HepG2 (cell line): ENCODE results near the gene FRMD4A. TPM values are rescaled to one million over a fixed set of nuclear protein-coding genes. Genes with fewer than 3 reads are reported as not detected.

Source experiments
- DPF2 ChIP-seq: sonication (generic); formaldehyde crosslinking; IDR thresholded peaks from 2 replicates; pipeline ENCODE4 v1.4.0; 2020; ENCODE audit warnings: mild to moderate bottlenecking, low read depth, missing genetic modification reagents, borderline replicate concordance
- HOXD1 ChIP-seq: sonication (generic); formaldehyde crosslinking; IDR thresholded peaks from 2 replicates; pipeline ENCODE4 v1.5.0; 2020; ENCODE audit warnings: missing genetic modification reagents
- PHF21A ChIP-seq: sonication (generic); formaldehyde crosslinking; IDR thresholded peaks from 2 replicates; pipeline ENCODE4 v1.5.0; 2020; ENCODE audit warnings: mild to moderate bottlenecking, missing genetic modification reagents
- RBFOX2 ChIP-seq: fragments of 200-400 bp; formaldehyde crosslinking; IDR thresholded peaks from 2 replicates; pipeline ENCODE4 v1.6.1; 2017; ENCODE audit warnings: low read depth, mild to moderate bottlenecking, low read length
- ZFX ChIP-seq: sonication (generic); formaldehyde crosslinking; IDR thresholded peaks from 2 replicates; pipeline ENCODE4 v1.4.0; 2020; ENCODE audit warnings: mild to moderate bottlenecking, low read depth, missing genetic modification reagents, moderate library complexity
- ZNF264 ChIP-seq: sonication (generic); formaldehyde crosslinking; IDR thresholded peaks from 2 replicates; pipeline ENCODE4 v1.4.0; 2020; ENCODE audit warnings: missing genetic modification reagents
- ZNF280D ChIP-seq: sonication (generic); formaldehyde crosslinking; IDR thresholded peaks from 2 replicates; pipeline ENCODE4 v1.5.1; 2020; ENCODE audit warnings: mild to moderate bottlenecking, missing genetic modification reagents
- polyA plus RNA-seq, 8 experiments: library from polyadenylated mRNA; depleted of rRNA in 3 of 8; stranded (reverse) in 7 of 8; unstranded in 1 of 8; fragments of >200 nt; fragmentation: Illumina TruSeq in 4 of 8; extraction: Trizol in 4 of 8; gene quantifications; 2 replicates each; pipeline versions ENCODE4 v1.2.1 to v1.2.3, GENCODE V29; 2011 to 2016; ENCODE audit warnings: low read depth in 4 of 8, missing spikeins in 1 of 8, mixed read lengths in 1 of 8; ENCODE audit not compliant: insufficient read depth in 1 of 8
- total RNA-seq, 5 experiments: library from RNA; depleted of rRNA; stranded (reverse); fragments of >200 nt; fragmentation: Illumina TruSeq; extraction: Trizol; gene quantifications; 2 replicates each; pipeline ENCODE4 v1.2.3, GENCODE V29; 2016; ENCODE audit warnings: low read depth in 1 of 5
- TF ChIP-seq, protein P1 (sequence below): sonication (generic); formaldehyde crosslinking; IDR thresholded peaks from 2 replicates; pipeline ENCODE4 v1.4.0; 2020; ENCODE audit warnings: missing genetic modification reagents, borderline replicate concordance
- TF ChIP-seq, protein P2 (sequence below): sonication (generic); formaldehyde crosslinking; IDR thresholded peaks from 2 replicates; pipeline ENCODE4 v1.4.0; 2020; ENCODE audit warnings: mild to moderate bottlenecking, missing genetic modification reagents, borderline replicate concordance
- TF ChIP-seq, protein P3 (sequence below): sonication (generic); formaldehyde crosslinking; IDR thresholded peaks from 2 replicates; pipeline ENCODE4 v1.5.1; 2020; ENCODE audit warnings: mild to moderate bottlenecking, moderate library complexity, missing genetic modification reagents
- TF ChIP-seq, protein P4 (sequence below): IDR thresholded peaks from 2 replicates; pipeline ENCODE4 v1.6.1; 2016; ENCODE audit warnings: mild to moderate bottlenecking

FRMD4A gene
- total and polyA plus RNA-seq, 2 of the 13 experiments (the other 11 are each of a cell fraction or from before 2014, with no cell fraction given) = 0.09 to 0.26 TPM

GRCh38 chr10:13765641-13766341 is 564.9 kb downstream of the FRMD4A start (continued):
- TF ChIP-seq, protein P1, sequence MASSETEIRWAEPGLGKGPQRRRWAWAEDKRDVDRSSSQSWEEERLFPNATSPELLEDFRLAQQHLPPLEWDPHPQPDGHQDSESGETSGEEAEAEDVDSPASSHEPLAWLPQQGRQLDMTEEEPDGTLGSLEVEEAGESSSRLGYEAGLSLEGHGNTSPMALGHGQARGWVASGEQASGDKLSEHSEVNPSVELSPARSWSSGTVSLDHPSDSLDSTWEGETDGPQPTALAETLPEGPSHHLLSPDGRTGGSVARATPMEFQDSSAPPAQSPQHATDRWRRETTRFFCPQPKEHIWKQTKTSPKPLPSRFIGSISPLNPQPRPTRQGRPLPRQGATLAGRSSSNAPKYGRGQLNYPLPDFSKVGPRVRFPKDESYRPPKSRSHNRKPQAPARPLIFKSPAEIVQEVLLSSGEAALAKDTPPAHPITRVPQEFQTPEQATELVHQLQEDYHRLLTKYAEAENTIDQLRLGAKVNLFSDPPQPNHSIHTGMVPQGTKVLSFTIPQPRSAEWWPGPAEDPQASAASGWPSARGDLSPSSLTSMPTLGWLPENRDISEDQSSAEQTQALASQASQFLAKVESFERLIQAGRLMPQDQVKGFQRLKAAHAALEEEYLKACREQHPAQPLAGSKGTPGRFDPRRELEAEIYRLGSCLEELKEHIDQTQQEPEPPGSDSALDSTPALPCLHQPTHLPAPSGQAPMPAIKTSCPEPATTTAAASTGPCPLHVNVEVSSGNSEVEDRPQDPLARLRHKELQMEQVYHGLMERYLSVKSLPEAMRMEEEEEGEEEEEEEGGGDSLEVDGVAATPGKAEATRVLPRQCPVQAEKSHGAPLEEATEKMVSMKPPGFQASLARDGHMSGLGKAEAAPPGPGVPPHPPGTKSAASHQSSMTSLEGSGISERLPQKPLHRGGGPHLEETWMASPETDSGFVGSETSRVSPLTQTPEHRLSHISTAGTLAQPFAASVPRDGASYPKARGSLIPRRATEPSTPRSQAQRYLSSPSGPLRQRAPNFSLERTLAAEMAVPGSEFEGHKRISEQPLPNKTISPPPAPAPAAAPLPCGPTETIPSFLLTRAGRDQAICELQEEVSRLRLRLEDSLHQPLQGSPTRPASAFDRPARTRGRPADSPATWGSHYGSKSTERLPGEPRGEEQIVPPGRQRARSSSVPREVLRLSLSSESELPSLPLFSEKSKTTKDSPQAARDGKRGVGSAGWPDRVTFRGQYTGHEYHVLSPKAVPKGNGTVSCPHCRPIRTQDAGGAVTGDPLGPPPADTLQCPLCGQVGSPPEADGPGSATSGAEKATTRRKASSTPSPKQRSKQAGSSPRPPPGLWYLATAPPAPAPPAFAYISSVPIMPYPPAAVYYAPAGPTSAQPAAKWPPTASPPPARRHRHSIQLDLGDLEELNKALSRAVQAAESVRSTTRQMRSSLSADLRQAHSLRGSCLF (CRISPR knock-in tag) = no peak
- TF ChIP-seq ZFX (CRISPR knock-in tag) = peak; percentile 28; the same call in 1 of the 2 replicates
- TF ChIP-seq ZNF280D = no peak
- no peak for TF ChIP-seq ZNF264 (CRISPR knock-in tag)
- TF ChIP-seq PHF21A (CRISPR knock-in tag) = no peak
- TF ChIP-seq, protein P2, sequence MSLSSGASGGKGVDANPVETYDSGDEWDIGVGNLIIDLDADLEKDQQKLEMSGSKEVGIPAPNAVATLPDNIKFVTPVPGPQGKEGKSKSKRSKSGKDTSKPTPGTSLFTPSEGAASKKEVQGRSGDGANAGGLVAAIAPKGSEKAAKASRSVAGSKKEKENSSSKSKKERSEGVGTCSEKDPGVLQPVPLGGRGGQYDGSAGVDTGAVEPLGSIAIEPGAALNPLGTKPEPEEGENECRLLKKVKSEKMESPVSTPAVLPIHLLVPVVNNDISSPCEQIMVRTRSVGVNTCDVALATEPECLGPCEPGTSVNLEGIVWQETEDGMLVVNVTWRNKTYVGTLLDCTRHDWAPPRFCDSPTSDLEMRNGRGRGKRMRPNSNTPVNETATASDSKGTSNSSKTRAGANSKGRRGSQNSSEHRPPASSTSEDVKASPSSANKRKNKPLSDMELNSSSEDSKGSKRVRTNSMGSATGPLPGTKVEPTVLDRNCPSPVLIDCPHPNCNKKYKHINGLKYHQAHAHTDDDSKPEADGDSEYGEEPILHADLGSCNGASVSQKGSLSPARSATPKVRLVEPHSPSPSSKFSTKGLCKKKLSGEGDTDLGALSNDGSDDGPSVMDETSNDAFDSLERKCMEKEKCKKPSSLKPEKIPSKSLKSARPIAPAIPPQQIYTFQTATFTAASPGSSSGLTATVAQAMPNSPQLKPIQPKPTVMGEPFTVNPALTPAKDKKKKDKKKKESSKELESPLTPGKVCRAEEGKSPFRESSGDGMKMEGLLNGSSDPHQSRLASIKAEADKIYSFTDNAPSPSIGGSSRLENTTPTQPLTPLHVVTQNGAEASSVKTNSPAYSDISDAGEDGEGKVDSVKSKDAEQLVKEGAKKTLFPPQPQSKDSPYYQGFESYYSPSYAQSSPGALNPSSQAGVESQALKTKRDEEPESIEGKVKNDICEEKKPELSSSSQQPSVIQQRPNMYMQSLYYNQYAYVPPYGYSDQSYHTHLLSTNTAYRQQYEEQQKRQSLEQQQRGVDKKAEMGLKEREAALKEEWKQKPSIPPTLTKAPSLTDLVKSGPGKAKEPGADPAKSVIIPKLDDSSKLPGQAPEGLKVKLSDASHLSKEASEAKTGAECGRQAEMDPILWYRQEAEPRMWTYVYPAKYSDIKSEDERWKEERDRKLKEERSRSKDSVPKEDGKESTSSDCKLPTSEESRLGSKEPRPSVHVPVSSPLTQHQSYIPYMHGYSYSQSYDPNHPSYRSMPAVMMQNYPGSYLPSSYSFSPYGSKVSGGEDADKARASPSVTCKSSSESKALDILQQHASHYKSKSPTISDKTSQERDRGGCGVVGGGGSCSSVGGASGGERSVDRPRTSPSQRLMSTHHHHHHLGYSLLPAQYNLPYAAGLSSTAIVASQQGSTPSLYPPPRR (CRISPR knock-in tag) = peak; percentile 53; the same call in 1 of the 2 replicates
- TF ChIP-seq HOXD1 (CRISPR knock-in tag) = no peak
- TF ChIP-seq, protein P3, sequence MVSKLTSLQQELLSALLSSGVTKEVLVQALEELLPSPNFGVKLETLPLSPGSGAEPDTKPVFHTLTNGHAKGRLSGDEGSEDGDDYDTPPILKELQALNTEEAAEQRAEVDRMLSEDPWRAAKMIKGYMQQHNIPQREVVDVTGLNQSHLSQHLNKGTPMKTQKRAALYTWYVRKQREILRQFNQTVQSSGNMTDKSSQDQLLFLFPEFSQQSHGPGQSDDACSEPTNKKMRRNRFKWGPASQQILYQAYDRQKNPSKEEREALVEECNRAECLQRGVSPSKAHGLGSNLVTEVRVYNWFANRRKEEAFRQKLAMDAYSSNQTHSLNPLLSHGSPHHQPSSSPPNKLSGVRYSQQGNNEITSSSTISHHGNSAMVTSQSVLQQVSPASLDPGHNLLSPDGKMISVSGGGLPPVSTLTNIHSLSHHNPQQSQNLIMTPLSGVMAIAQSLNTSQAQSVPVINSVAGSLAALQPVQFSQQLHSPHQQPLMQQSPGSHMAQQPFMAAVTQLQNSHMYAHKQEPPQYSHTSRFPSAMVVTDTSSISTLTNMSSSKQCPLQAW (CRISPR knock-in tag) = peak; percentile 91
- TF ChIP-seq, protein P4, sequence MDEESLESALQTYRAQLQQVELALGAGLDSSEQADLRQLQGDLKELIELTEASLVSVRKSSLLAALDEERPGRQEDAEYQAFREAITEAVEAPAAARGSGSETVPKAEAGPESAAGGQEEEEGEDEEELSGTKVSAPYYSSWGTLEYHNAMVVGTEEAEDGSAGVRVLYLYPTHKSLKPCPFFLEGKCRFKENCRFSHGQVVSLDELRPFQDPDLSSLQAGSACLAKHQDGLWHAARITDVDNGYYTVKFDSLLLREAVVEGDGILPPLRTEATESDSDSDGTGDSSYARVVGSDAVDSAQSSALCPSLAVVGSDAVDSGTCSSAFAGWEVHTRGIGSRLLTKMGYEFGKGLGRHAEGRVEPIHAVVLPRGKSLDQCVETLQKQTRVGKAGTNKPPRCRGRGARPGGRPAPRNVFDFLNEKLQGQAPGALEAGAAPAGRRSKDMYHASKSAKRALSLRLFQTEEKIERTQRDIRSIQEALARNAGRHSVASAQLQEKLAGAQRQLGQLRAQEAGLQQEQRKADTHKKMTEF = peak; percentile 25; the same call in 1 of the 2 replicates
- no peak for TF ChIP-seq RBFOX2
- no peak for TF ChIP-seq DPF2 (CRISPR knock-in tag)
